ENCODE measurements around the gene SCAANT1. TPM values are rescaled to one million over a fixed set of nuclear protein-coding genes. Genes with fewer than 3 reads are reported as not detected.

Gene SCAANT1
- total RNA-seq, result not detected

DNA sequence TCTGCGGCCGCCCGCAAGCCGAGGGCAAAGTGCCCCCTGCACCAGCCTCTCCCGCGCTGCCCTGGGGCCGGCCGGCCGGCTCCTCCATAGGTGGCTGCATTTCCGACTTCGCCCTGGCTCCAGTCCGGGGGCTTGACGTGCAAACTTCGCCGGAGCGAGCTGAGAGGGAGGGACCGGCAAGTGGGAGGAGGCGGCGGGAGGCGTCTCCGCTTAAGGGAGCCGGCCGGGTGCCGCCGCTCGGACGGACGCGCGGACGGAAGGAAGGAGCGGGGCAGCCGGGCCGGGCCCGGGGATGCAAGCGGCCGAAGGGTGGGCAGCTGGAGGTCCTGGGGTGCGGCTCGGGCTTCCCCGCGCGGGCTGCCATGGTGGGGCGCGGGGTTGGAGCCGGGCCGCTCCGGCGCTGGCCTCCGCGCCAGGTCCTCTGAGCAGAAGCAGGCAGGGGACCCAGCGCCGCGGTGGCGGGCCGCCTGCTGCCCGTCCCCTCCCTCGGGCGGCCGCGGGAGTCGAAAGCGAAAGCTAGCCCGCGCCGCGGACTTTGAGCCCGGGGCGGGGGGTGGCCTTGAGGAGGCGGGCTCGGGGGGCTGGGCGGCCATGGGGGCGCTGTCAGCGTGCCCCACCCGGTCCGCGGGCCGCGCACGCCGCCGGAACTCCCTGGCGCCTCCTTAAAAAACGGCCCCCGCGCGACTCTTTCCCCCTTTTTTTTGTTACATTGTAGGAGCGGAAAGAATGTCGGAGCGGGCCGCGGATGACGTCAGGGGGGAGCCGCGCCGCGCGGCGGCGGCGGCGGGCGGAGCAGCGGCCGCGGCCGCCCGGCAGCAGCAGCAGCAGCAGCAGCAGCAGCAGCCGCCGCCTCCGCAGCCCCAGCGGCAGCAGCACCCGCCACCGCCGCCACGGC lies at the start of gene SCAANT1:
Gene SCAANT1 (minus strand): TSS at position 511 of the 895 bp plus-strand sequence.
- no peaks in the 10 kb centered on the region for H3K9me3 ChIP-seq
- peak; percentile 81 to 96 (median 94) for DNase-seq
- H3K4me1 ChIP-seq, result peaks cover 0 to 30% (median 6%) of the 10 kb centered on the region in 4 donors
- TF ChIP-seq, protein P1, sequence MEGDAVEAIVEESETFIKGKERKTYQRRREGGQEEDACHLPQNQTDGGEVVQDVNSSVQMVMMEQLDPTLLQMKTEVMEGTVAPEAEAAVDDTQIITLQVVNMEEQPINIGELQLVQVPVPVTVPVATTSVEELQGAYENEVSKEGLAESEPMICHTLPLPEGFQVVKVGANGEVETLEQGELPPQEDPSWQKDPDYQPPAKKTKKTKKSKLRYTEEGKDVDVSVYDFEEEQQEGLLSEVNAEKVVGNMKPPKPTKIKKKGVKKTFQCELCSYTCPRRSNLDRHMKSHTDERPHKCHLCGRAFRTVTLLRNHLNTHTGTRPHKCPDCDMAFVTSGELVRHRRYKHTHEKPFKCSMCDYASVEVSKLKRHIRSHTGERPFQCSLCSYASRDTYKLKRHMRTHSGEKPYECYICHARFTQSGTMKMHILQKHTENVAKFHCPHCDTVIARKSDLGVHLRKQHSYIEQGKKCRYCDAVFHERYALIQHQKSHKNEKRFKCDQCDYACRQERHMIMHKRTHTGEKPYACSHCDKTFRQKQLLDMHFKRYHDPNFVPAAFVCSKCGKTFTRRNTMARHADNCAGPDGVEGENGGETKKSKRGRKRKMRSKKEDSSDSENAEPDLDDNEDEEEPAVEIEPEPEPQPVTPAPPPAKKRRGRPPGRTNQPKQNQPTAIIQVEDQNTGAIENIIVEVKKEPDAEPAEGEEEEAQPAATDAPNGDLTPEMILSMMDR (IDR thresholded peaks at IDR 0.05), result peak in 3 of 6 experiments; percentile 29 to 34 (median 31)
- peak; percentile 78 to 84 for TF ChIP-seq POLR2A (IDR thresholded peaks at IDR 0.05)
- peak within 1 kb of the TSS; percentile 96 to 100 (median 98) for H3K27ac ChIP-seq
- H3K27me3 ChIP-seq, result no peaks in the 10 kb centered on the region
- H3K4me3 ChIP-seq, result peak within 1 kb of the TSS; percentile 72 to 98 (median 87)
- H3K36me3 ChIP-seq, result peaks cover 0 to 15% (median 0%) of the 10 kb centered on the region in 3 donors

- Histone ChIP-seq H3K27me3 (no peaks in the 10 kb centered on the region), H3K27ac (no peak overlapping the region), H3K36me3 (no peaks in the 10 kb centered on the region), H3K4me3 (no peak overlapping the region), H3K9me3 (no peaks in the 10 kb centered on the region), H3K4me1 (peaks cover 0 to 15% (median 4%) of the 10 kb centered on the region in 4 donors)
- DNase-seq, result no peak
- no peak for TF ChIP-seq POLR2A (IDR thresholded peaks at IDR 0.05)
- TF ChIP-seq, protein P1 (IDR thresholded peaks at IDR 0.05), result peak; percentile 49 to 84 (median 74)
Observed at GRCh38 chr3:63961891-63962290, 49.7 kb upstream of the SCAANT1 start.

DNA sequence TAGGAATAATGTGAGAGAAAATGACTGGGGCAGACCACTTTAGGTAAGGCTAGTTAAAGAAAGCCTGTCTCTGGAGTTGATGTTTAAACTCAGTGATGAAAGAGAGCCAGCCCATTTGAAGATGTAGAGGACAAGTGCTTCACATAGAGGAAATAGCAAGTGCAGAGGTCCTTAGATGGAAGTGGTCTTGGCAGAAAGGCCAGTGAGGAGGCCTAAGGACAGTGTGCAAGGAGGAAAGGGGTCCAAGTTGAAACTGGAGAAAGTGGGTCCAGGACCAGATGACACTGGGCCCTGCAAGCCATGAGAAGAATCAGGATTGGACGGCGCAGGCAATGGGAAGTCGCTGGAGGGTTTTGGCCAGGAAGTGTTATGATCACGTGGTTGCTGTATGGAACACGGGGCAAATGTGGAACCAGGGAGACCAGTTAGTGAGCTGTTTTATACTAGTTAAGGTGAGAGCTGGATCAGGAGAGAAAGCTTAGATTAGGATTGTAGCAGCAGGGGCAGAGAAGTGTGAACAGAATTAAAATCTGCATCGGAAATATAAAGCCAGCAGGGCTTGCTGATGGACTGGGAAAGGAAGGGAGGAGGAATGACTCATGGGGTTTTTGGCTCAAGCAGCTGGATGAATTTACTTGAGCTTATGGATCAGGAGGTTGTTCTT lies 48.0 kb upstream of the SCAANT1 start:
- TF ChIP-seq, protein P1 (IDR thresholded peaks at IDR 0.05), result no peak
- TF ChIP-seq POLR2A (IDR thresholded peaks at IDR 0.05), result no peak
- H3K27ac ChIP-seq, result peak overlapping the region in 3 of 4 donors; percentile 20 to 56 (median 39)
- no peaks in the 10 kb centered on the region for H3K36me3 ChIP-seq
- no peaks in the 10 kb centered on the region for H3K9me3 ChIP-seq
- no peaks in the 10 kb centered on the region for H3K27me3 ChIP-seq
- H3K4me1 ChIP-seq, result peaks cover 0 to 9% (median 3%) of the 10 kb centered on the region in 4 donors
- DNase-seq, result peak in 1 of 3 donors; percentile 64
- peak overlapping the region in 1 of 4 donors; percentile 19 for H3K4me3 ChIP-seq

- Histone ChIP-seq H3K4me3 (no peak overlapping the region), H3K27ac (no peak overlapping the region), H3K9me3 (no peaks in the 10 kb centered on the region), H3K4me1 (peaks cover 0 to 9% (median 3%) of the 10 kb centered on the region in 4 donors), H3K27me3 (no peaks in the 10 kb centered on the region), H3K36me3 (peaks cover 0 to 2% (median 0%) of the 10 kb centered on the region in 3 donors)
- no peak for DNase-seq
- TF ChIP-seq POLR2A (IDR thresholded peaks at IDR 0.05), result no peak
- TF ChIP-seq, protein P1 (IDR thresholded peaks at IDR 0.05), result no peak
Observed at GRCh38 chr3:63959146-63959545, 47.0 kb upstream of the SCAANT1 start.

DNA sequence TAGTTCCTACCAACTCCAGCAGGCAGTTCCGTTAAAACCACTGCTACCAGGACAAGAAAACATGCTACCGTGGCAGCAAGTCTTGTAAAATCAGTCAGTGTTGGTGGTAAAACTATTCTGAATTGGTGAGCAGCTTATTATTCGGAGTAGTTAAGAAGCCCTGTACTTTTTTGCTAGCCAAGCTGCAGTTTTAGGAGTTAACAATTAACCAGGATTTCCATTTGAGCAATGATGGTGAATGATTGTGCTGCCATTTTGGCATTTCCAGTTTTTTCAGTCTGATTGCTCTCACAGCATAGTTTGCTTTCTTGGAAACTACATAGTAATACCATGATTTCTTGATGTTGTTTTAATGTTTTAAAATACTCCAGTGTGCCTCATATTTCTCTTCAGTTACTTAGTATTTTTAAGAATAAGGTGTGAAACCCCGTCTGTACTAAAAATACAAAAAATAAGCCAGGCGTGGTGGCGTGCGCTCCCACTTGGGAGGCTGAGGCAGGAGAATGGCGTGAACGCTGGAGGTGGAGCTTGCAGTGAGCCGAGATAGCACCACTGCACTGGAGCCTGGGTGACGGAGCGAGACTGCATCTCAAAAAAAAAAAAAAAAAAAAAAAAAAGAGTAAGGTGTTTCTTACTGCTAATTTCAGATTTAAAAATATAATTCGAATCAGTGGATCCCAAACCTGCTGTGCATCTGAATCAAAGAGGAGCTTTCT lies 43.8 kb upstream of the SCAANT1 start:
- Histone ChIP-seq H3K27me3 (no peaks in the 10 kb centered on the region), H3K9me3 (no peaks in the 10 kb centered on the region), H3K27ac (no peak overlapping the region), H3K4me1 (peaks cover 0 to 24% (median 6%) of the 10 kb centered on the region in 4 donors), H3K36me3 (peaks cover 0 to 17% (median 0%) of the 10 kb centered on the region in 3 donors), H3K4me3 (no peak overlapping the region)
- no peak for DNase-seq
- TF ChIP-seq, protein P1 (IDR thresholded peaks at IDR 0.05), result no peak
- no peak for TF ChIP-seq POLR2A (IDR thresholded peaks at IDR 0.05)
